Stimulated activated CD8-positive, alpha-beta memory T cell treated with anti-CD3 and anti-CD28 coated beads, Interleukin-4, amount 100 ng/mL, for 48 hours (primary cell): Measurements from ENCODE around the gene GPR139.

Experiments
- DNase-seq: peaks from one replicate; pipeline ENCODE4 v3.0.0-alpha.2; 2020

The GPR139 gene

GRCh38 chr16:20051611-20052010, 22.1 kb downstream of the GPR139 start:
- DNase-seq = no peak

GRCh38 chr16:20051147-20051546, 22.5 kb downstream of the GPR139 start:
- DNase-seq = no peak

GRCh38 chr16:20049831-20050230, 23.9 kb downstream of the GPR139 start:
- DNase-seq = no peak

GRCh38 chr16:20045886-20046285, 27.8 kb downstream of the GPR139 start:
- no peak for DNase-seq

- DNase-seq = no peak
Observed at GRCh38 chr16:20042848-20043247, 30.8 kb downstream of the GPR139 start.

GRCh38 chr16:20041924-20042596, 31.6 kb downstream of the GPR139 start:
- no peak for DNase-seq

- DNase-seq = no peak
Observed at GRCh38 chr16:20040011-20040410, 33.7 kb downstream of the GPR139 start.

GRCh38 chr16:20029611-20030010, 44.1 kb downstream of the GPR139 start:
- no peak for DNase-seq

- DNase-seq = no peak
Observed at GRCh38 chr16:20026361-20027072, 47.2 kb downstream of the GPR139 start.

- no peak for DNase-seq
Observed at GRCh38 chr16:20023190-20023589, 50.5 kb downstream of the GPR139 start.

GRCh38 chr16:20020976-20021375, 52.7 kb downstream of the GPR139 start:
- DNase-seq = no peak

GRCh38 chr16:20020083-20020482, 53.6 kb downstream of the GPR139 start:
- DNase-seq = no peak

GRCh38 chr16:20016234-20016633, 57.5 kb downstream of the GPR139 start:
- DNase-seq = no peak

- no peak for DNase-seq
Observed at GRCh38 chr16:20004931-20005330, 68.8 kb downstream of the GPR139 start.

- DNase-seq = no peak
Observed at GRCh38 chr16:20002936-20003335, 70.8 kb downstream of the GPR139 start.

GRCh38 chr16:20001856-20002707, 71.6 kb downstream of the GPR139 start:
- DNase-seq = no peak

- DNase-seq = no peak
Observed at GRCh38 chr16:19997734-19998133, 76.0 kb downstream of the GPR139 start.

- DNase-seq = no peak
Observed at GRCh38 chr16:19997264-19997663, 76.4 kb downstream of the GPR139 start.

GRCh38 chr16:19994466-19995170, 79.1 kb downstream of the GPR139 start:
- no peak for DNase-seq

- no peak for DNase-seq
Observed at GRCh38 chr16:19991614-19992013, 82.1 kb downstream of the GPR139 start.

- DNase-seq = no peak
Observed at GRCh38 chr16:19984135-19984534, 89.6 kb downstream of the GPR139 start.
